Subcutaneous abdominal adipose tissue (tissue), 5 donors: ENCODE data around the gene HOMER3.
A peak's percentile ranks its signal among the peaks of the same experiment; 100 is the strongest.

Experiments
- H3K27ac ChIP-seq: one replicate; pipeline ENCODE4 v1.7.0; 2013; ENCODE audit warnings: low read depth, mild to moderate bottlenecking, inconsistent platforms, low read length, moderate library complexity
- H3K27me3 ChIP-seq, 5 donors: one replicate each; pipeline ENCODE4 v1.7.0; 2013; ENCODE audit warnings: low read length in 5 of 5, inconsistent platforms in 1 of 5; ENCODE audit not compliant: control insufficient read depth in 5 of 5, insufficient read depth in 4 of 5
- H3K36me3 ChIP-seq, 5 donors: one replicate each; pipeline ENCODE4 v1.7.0; 2013; ENCODE audit warnings: low read length in 5 of 5; ENCODE audit not compliant: control insufficient read depth in 5 of 5, insufficient read depth in 5 of 5
- H3K4me1 ChIP-seq, 5 donors: one replicate each; pipeline ENCODE4 v1.7.0; 2013; ENCODE audit warnings: low read length in 5 of 5, mild to moderate bottlenecking in 3 of 5, moderate library complexity in 1 of 5; ENCODE audit not compliant: control insufficient read depth in 5 of 5, insufficient read depth in 5 of 5
- H3K4me3 ChIP-seq, 5 donors: one replicate each; pipeline ENCODE4 v1.7.0; 2013; ENCODE audit warnings: low read length in 5 of 5, low read depth in 1 of 5
- H3K9ac ChIP-seq, 5 donors: one replicate each; pipeline ENCODE4 v1.7.0; 2013; ENCODE audit warnings: low read length in 5 of 5, mild to moderate bottlenecking in 4 of 5, moderate library complexity in 3 of 5
- H3K9me3 ChIP-seq, 5 donors: one replicate each; pipeline ENCODE4 v1.7.0; 2013; ENCODE audit warnings: low read length in 5 of 5; ENCODE audit not compliant: control insufficient read depth in 5 of 5
- donor health status: healthy.
- donor health status: healthy.
- donor health status: healthy.
- donor health status: healthy.
- donor health status: healthy.

Gene HOMER3

GRCh38 chr19:18975869-18976268 lies 34.9 kb upstream of the HOMER3 start:
- Histone ChIP-seq H3K9ac (no peak overlapping the region), H3K27me3 (no peaks in the 10 kb centered on the region), H3K27ac (no peak overlapping the region), H3K36me3 (no peaks in the 10 kb centered on the region), H3K9me3 (no peaks in the 10 kb centered on the region), H3K4me1 (peaks cover 0 to 14% (median 13%) of the 10 kb centered on the region in 5 donors), H3K4me3 (no peak overlapping the region)

- H3K4me3 ChIP-seq: no peak overlapping the region
- H3K9me3 ChIP-seq: no peaks in the 10 kb centered on the region
- peaks cover 0 to 16% (median 14%) of the 10 kb centered on the region in 5 donors for H3K4me1 ChIP-seq
- H3K9ac ChIP-seq: no peak overlapping the region
- no peak overlapping the region for H3K27ac ChIP-seq
- H3K27me3 ChIP-seq: no peaks in the 10 kb centered on the region
- no peaks in the 10 kb centered on the region for H3K36me3 ChIP-seq
These were observed 34.0 kb upstream of the HOMER3 start for GRCh38 chr19:18975011-18975410.

- no peaks in the 10 kb centered on the region for H3K36me3 ChIP-seq
- H3K27ac ChIP-seq: no peak overlapping the region
- H3K4me3 ChIP-seq: no peak overlapping the region
- no peaks in the 10 kb centered on the region for H3K9me3 ChIP-seq
- H3K27me3 ChIP-seq: no peaks in the 10 kb centered on the region
- H3K4me1 ChIP-seq: peaks cover 0 to 22% (median 21%) of the 10 kb centered on the region in 5 donors
- H3K9ac ChIP-seq: no peak overlapping the region
These were observed 31.8 kb upstream of the HOMER3 start for GRCh38 chr19:18972851-18973250.

- Histone ChIP-seq H3K27me3 (no peaks in the 10 kb centered on the region), H3K36me3 (no peaks in the 10 kb centered on the region), H3K27ac (no peak overlapping the region), H3K9me3 (no peaks in the 10 kb centered on the region), H3K4me3 (peak overlapping the region in 1 of 5 donors; percentile 11), H3K9ac (no peak overlapping the region), H3K4me1 (peaks cover 2 to 25% (median 24%) of the 10 kb centered on the region in 5 donors)
These were observed 31.3 kb upstream of the HOMER3 start for GRCh38 chr19:18972301-18972811.

GRCh38 chr19:18969931-18970659 lies 29.1 kb upstream of the HOMER3 start:
- no peaks in the 10 kb centered on the region for H3K36me3 ChIP-seq
- peaks cover 3 to 28% (median 26%) of the 10 kb centered on the region in 5 donors for H3K4me1 ChIP-seq
- H3K27me3 ChIP-seq: no peaks in the 10 kb centered on the region
- H3K9me3 ChIP-seq: no peaks in the 10 kb centered on the region
- no peak overlapping the region for H3K4me3 ChIP-seq
- peak overlapping the region; percentile 50 for H3K27ac ChIP-seq
- no peak overlapping the region for H3K9ac ChIP-seq

GRCh38 chr19:18967358-18968146 lies 26.5 kb upstream of the HOMER3 start:
- peak overlapping the region; percentile 67 for H3K27ac ChIP-seq
- H3K27me3 ChIP-seq: no peaks in the 10 kb centered on the region
- H3K36me3 ChIP-seq: no peaks in the 10 kb centered on the region
- no peaks in the 10 kb centered on the region for H3K9me3 ChIP-seq
- H3K4me1 ChIP-seq: peaks cover 3 to 21% (median 20%) of the 10 kb centered on the region in 5 donors
- H3K9ac ChIP-seq: peak overlapping the region in 2 of 5 donors; percentile 19 to 23
- H3K4me3 ChIP-seq: peak overlapping the region in 1 of 5 donors; percentile 12

GRCh38 chr19:18966307-18966706 lies 25.3 kb upstream of the HOMER3 start:
- H3K4me1 ChIP-seq: peaks cover 3 to 14% (median 13%) of the 10 kb centered on the region in 5 donors
- H3K27me3 ChIP-seq: peaks cover 4 to 11% (median 7%) of the 10 kb centered on the region in 5 donors
- H3K9me3 ChIP-seq: no peaks in the 10 kb centered on the region
- H3K36me3 ChIP-seq: no peaks in the 10 kb centered on the region
- H3K9ac ChIP-seq: peak overlapping the region in 1 of 5 donors; percentile 40
- no peak overlapping the region for H3K27ac ChIP-seq
- H3K4me3 ChIP-seq: no peak overlapping the region

- Histone ChIP-seq H3K27me3 (peaks cover 4 to 12% (median 7%) of the 10 kb centered on the region in 5 donors), H3K9me3 (no peaks in the 10 kb centered on the region)
These were observed 23.1 kb upstream of the HOMER3 start for GRCh38 chr19:18964121-18964520.

GRCh38 chr19:18961767-18962620 lies 21.0 kb upstream of the HOMER3 start:
- H3K36me3 ChIP-seq: no peaks in the 10 kb centered on the region
- H3K4me3 ChIP-seq: no peak overlapping the region
- H3K27ac ChIP-seq: no peak overlapping the region
- peaks cover 4 to 12% (median 7%) of the 10 kb centered on the region in 5 donors for H3K27me3 ChIP-seq
- H3K9me3 ChIP-seq: no peaks in the 10 kb centered on the region
- H3K9ac ChIP-seq: no peak overlapping the region
- H3K4me1 ChIP-seq: no peaks in the 10 kb centered on the region

More at GRCh38 chr19:18964121-18964520, 23.1 kb upstream of the HOMER3 start:
- Histone ChIP-seq H3K27ac (no peak overlapping the region), H3K4me3 (no peak overlapping the region), H3K9ac (no peak overlapping the region), H3K4me1 (peaks cover 3 to 9% (median 8%) of the 10 kb centered on the region in 5 donors), H3K36me3 (no peaks in the 10 kb centered on the region)
